HS-27A (cell line): ENCODE data around the gene SLCO2B1.
A peak's percentile ranks its signal among the peaks of the same experiment; 100 is the strongest.

Experiments
- DNase-seq: peaks from one replicate; pipeline ENCODE4 v3.0.0-alpha.2; 2012; ENCODE audit warnings: low read depth, missing footprints

The SLCO2B1 gene

GRCh38 chr11:75193711-75194110 lies 42.8 kb downstream of the SLCO2B1 start:
- no peak for DNase-seq

- no peak for DNase-seq
These were observed 43.2 kb downstream of the SLCO2B1 start for GRCh38 chr11:75194147-75194546.

DNA sequence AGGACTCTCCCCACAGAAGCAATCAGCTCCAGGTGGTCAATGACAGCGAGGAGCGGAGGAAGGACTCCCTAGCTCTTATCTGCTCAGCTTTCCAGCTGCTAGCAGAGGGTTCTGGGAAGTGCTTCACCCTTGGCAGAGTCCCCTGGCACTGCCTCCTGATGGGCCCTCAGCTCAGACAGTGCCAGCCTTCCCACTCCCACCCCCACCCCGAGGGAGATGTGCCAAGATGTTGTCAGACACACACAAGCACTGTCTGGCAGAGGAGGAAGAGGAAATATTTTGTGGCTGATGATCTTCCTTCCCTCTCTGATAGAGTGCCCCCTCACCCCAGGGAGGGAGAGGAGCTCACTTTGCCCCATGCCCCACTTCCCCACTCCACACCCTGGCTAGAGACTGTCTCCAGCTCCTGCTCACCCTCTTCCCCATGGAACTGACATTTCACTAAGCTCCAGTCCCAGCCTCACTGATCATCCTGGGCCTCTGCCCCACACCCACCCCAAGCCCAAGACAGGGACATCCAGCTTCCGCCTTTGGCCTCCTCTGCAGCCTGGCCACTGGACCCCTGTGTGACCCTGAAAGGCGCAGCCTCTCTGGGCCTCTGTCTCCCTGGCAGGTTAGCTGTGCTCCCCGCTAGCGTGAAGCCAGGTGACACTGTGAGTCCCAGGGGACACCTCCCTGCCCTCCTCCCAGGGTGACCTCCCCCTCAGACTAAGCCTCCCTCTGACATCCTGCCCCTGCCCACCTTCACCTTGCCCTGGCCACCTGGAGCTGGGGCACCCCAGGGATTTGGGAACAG lies 44.5 kb downstream of the SLCO2B1 start:
- no peak for DNase-seq

DNA sequence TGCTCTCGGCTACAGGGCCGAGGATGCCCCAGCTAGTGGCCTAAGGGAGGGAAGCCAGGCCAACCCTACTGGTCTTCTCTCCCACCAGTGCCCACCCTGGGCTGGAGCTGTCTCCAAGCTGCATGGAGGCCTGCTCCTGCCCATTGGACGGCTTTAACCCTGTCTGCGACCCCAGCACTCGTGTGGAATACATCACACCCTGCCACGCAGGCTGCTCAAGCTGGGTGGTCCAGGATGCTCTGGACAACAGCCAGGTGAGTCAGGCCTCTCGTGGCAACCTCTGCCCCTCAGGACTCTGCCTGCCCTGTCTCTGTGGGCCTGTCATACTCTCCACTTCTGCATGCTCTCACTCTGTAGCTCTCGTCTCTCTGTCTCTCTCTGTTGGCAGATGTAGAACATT lies 45.5 kb downstream of the SLCO2B1 start:
- DNase-seq, result no peak

- DNase-seq, result no peak
These were observed 46.8 kb downstream of the SLCO2B1 start for GRCh38 chr11:75197512-75198277.

GRCh38 chr11:75198278-75198973 lies 47.5 kb downstream of the SLCO2B1 start:
- no peak for DNase-seq

DNA sequence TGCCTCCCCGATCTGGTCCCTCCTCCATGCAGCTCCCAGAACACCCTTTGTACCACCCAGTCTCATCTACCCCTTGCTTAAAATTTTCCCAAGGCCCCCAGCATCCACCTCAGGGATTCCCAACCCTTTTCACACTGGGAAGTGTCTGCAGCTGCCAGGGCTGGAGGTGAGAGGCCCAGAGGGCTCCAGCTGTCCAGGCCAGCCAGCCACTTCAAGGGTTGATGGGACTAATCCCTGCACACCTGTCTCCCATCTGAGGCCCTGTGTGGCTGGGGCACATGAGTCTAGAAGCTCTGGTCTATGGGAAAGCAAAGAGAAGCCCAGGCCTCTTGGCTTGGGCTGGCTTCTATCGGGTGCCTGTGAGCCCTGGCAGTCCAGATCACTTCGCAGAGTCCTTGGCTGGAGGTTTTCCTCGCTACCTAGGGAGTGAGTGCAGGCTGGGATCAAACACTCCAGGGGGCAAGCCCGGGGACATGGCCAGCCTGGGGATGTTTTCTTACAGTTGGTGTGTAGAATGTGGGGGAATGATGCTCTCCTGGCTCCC lies 48.6 kb downstream of the SLCO2B1 start:
- no peak for DNase-seq

GRCh38 chr11:75200051-75200450 lies 49.1 kb downstream of the SLCO2B1 start:
- no peak for DNase-seq

- DNase-seq, result no peak
These were observed 49.6 kb downstream of the SLCO2B1 start for GRCh38 chr11:75200531-75200930.

DNA sequence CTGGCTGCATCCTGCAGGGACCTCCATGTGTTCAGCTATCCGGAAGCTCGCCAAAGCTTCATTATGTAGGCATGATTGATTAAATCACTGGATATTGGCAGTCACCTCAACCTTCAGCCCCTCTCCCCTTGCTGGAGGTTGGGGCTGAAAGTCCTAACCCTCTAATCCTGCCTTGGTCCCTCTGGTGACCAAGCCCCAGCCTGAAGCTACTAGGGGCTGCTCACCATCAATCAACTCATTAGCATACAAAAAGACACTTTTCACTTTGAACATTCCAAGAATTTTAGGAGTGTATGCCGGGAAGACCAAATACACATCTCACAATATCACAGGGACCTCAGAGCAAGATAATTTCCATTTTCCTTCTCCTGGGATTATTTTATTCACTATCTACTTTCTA lies 50.9 kb downstream of the SLCO2B1 start:
- no peak for DNase-seq

DNA sequence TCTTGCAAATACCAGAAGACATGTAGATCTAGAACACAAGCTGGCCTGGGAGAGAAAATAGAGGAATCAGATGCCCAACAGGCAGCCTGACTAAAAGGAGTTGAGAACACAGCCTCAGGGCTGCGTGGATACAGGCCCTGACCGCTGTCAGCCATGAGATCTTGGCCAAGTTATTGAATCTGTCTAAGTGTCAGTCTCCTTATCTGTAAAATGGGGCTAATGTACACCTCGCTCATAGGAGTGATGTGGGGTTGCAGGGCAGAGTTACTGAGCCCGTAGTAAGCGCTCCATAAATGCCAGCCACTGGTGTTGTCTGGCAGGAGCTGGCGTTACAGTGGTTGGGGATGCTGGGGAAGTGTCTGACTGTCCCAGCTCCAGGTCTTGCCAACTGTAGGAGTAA lies 51.3 kb downstream of the SLCO2B1 start:
- DNase-seq, result no peak

DNA sequence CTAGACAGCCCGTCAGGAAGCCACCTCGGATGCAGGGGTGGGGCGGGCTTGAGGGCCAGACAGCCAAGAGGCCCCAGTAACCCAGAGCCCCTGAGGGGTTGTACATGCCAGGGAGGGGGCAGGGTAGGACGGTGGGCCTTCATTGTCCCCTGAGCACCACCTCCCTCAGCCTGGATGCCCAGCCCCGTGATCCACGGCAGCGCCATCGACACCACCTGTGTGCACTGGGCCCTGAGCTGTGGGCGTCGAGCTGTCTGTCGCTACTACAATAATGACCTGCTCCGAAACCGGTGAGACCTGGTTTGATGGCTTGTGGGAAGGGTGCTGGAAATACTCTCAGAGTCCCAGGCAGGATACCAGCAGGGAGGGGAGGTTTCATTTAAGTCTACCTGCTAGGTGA lies 52.2 kb downstream of the SLCO2B1 start:
- no peak for DNase-seq

GRCh38 chr11:75203641-75204011 lies 52.7 kb downstream of the SLCO2B1 start:
- no peak for DNase-seq

- no peak for DNase-seq
These were observed 53.2 kb downstream of the SLCO2B1 start for GRCh38 chr11:75204012-75204674.

DNA sequence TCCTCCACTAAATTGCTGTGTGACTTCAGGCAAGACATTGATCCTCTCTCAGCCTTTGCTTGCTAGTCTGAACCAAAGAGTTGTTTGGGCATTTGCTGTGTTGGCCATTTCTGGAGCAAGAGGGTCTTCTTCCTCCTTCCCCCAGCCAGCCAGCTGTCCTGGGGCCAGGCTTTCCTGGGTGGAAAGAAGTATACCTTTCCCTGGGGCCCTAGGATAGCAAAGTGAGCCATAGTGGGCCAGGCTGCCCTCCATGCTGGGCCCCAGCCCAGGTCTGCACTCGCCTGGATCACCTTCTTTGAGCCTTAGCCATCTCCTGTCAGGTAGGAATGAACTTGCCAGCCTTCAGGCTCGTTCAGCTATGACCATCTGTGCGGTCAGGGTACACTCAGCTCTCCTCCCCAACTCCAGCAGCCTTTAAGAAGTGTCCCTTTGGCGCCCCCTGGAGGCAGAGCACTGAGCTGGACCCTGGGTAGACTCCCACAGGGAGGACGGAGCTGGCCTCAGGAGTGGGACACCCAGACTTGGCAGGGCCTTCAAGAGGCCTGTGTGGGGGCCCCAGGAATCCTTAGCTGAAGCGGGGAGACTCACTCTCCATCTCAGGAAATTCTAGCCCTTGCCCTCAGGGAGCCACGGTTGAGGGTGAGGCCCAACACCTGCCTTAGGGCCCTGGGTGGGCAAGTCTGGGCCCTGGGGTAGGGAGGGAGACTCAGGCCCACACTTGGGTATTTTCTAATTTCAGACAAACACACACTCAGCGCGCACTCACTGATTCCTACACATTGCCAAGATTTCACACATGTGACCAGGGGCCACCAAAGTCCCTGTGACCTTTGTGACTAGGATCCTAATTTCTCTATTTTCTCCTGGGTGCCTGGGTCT lies 54.0 kb downstream of the SLCO2B1 start:
- peak; percentile 55 for DNase-seq

- DNase-seq, result no peak
These were observed 54.7 kb downstream of the SLCO2B1 start for GRCh38 chr11:75205564-75206020.

GRCh38 chr11:75208446-75208845 lies 57.5 kb downstream of the SLCO2B1 start:
- no peak for DNase-seq

DNA sequence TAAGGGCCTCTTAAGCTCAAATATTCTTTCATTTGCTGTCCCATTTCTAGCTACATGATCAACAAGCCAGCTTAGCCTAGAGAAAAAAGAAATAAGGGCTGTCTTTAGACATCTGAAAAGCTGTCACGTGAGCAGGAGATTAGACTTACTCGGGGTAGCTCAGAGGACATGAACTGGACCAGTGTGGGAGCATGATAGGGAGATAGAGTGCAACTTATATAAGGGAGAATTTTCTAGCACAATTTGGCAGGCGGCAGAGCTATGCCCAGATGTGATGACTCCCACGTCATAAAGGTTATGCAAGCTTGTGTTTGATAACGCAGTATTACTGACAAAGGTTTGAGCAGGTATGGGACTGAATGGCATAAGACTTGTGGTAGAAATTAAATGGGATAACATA lies 61.5 kb downstream of the SLCO2B1 start:
- no peak for DNase-seq

- DNase-seq, result peak; percentile 30
These were observed 63.5 kb downstream of the SLCO2B1 start for GRCh38 chr11:75214411-75214821.

DNA sequence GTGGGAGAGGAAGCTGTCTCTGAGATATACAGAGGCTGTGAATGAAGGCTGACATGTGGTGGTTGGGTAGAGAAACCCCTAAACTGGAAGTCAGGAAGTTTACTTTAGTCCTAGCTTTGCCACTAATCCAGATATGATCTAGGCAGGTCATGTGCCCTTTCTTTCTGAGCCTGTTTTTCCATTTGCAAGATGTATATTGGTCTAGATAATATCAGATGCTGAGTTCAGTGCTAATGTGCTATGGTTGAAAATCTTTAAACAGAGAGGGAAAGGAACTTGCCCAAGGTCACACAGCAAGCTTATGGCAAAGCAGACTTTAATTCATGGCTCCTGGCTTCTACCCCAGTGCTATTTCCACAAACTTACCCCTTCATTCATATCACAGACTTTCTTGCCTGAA lies 63.9 kb downstream of the SLCO2B1 start:
- DNase-seq, result no peak

GRCh38 chr11:75219869-75220268 lies 69.0 kb downstream of the SLCO2B1 start:
- no peak for DNase-seq
